NCI-H1694 (cell line): ENCODE data around the gene CERS5.
"Not testable (repeated sequence)": the region's sequence is repeated elsewhere in the genome, so short reads cannot be mapped to it uniquely, and the experiment has no call there.

Experiments used
- DNase-seq: peaks from one replicate; lab custom pipeline; 2025; lab: John Stamatoyannopoulos, UW

Gene CERS5

DNA sequence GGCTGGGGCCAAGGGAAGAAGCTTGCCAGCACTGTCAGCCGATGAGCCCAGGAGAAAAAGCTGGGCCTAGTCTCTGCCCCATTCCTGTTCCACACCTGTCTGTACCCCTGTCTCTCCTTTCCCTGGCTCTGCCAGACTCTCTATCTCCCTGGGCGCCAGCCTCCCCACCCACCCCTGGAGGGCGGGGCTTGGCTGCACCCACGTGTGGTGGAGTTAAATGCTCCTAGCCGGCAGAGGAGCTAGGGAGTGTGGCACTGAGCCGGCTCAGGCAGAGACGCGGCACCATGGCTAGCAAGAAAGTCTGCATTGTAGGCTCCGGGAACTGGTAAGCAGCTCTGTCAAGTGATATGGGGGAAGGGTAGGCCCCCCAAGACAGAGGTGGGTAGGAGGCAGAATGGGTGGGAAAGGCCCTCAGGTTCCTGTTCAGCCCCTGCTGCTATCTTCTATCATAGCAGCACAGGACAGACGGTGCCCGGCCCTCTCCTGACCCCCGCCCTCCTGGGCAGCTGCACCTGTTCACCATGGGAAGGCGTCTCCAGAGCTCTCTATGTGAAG, 63.3 kb downstream of the CERS5 start, which contains the start of gene GPD1:
TSS of gene GPD1 (plus strand) at position 242 of the 555 bp plus-strand sequence. CDS start at position 285, 43 bp downstream.
- peak; percentile 52 for DNase-seq

DNA sequence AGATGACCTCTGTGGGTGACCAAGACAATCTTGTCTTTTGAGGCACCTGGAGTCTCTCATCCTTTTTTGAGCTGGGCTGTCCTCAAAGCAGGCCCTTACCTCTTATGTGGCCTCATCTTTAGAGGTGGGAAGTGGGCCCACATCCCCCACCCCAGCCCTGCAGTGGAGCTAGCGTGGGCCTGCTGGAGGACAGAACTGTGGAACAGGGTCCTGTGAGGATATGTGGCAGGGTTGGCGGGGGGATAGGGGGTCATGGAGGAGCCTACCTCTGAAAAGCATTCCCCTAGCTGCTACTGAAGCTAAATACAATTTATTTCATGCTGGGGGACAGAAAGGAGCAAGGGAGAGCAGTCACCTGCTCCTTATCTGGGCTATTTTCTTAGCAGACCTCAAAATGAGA, 63.8 kb downstream of the CERS5 start:
- no peak for DNase-seq

DNA sequence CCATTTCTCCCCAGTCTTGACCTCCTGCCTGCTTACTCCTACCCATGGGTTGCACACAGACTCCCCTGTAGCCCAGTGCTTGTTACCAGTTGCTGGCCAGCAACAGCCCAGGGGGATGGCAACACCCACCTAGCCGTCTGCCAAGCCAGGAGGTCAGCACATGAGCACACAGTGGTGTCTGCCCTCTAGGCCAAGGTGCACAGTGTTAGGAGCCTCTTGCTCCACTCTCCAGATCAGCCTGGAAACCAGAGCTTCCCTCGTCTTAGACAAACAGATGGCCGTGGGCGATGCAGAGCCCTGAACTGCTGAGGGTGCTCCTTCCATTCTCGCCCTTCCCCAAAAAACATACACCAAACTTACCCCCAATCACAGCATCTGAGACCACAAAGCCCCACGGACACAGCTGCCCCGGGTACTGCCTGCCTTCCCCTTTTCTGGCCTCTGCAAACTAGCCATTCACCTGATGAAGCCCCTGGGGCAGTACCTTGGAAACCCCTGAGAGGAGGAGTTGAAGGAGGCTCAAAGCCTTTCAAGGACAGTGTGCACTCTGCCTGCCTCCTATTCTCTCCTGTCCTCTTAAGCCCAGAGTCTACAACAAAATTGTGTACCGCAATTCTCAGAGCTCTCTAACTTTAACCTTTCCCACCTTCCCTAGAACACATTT, 64.4 kb downstream of the CERS5 start:
- no peak for DNase-seq

DNA sequence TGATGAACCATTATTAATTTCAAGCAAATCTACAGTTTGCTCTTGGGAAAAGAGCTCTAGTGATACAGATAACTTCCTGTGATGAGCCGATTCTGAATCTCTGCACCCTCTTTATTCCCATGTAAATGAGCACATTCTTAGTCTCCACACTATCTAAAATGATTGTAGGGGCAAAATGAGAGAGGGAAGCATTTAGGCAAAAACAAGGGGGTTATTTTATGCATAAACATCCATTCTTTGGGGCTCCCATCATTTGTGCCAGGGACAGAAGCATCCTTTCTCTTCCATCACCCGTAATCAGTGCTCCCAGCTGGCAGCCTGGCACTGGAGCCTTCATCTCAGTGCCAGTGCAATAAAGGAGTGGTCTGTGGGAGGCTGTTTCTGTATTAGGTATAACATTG, 65.0 kb downstream of the CERS5 start:
- no peak for DNase-seq

DNA sequence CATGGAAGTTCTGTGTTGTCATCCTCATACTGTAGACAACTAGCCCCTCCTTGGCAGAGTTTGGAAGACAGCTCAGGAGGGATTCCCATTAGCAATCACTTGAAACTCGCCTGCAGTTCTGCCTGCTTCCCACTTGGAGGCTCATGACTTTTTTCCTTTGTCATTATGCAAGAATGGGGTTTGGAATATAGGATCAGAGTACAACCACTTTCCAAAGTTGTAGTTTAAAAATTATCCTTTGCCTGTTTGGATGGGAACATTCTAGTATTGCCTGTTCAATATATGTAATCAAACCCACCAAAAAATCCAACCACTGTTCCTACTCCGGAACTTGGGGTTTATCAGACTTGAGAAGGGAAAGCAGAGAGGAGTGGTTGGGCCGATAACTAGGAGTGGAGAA, 65.5 kb downstream of the CERS5 start:
- no peak for DNase-seq

DNA sequence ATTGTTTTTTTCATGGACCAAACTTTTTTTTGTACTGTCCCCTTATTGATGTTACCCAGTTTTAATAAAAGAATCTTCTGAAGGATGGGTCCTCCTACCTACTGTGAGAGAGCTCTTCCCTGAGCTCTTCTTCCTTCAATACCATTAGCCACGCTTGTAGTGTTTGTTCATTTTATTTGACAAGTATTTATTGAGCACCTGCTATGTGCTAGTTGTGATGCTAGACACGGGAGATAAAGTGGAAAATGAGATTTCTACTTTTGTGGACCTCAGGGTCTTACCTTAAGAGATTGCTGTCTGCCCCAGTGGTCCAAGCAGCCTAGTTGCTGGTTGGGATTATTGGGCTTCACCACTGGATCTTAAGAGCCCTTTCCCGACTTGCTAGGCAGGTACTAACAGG, 66.6 kb downstream of the CERS5 start:
- no peak for DNase-seq

DNA sequence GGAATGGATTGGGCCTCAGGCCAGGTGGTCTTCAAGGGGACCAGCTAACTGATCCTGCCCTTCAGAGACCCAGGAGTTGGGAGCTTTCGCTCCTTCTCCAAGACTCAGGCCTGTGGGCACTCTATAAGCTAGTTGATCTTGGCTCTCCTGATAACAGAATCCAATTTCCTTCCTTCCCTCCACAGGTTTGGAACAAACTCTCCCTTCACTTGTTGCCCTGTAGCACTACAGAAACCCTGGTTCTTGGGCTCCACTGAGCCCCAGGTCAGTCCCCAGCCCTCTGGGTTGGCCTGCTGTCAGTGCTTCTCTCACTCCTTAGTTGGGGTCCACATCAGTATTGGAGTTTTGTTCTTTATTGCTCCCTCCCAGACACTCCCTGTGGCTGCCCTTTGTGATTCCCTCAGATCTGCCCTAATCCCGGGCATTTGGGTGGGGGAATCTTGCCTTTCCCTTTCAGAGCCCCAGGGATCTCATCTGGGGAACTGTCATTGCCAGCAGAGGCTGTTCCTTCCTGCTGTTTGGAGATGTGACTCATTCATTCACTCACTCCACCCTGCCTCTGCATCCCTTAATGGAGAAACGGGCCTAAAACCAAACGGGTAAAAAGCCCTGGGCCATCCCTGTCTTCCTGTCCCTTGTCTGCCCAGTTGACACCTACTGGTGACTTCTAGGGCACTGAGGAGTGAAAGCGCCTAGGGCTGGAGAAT, 67.7 kb downstream of the CERS5 start:
- no peak for DNase-seq

DNA sequence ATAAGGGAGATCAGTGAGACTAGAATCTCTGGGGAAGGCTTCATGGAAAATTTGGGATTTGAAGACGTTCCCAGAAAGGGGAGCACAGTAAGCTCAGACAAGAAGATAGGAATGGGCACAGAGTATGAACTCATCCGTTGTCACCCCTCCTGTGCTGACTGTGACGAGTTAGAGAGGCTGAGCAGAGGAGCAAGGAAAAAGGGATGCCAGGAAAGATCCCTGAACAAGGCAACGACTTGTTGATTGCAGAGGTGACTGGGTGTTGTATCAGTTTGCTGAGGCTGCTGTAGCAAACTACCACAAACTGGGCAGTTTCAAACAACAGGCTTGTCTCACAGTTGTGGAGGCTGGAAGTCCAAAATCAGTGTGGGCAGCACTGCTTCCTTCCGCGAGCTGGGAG, 69.2 kb downstream of the CERS5 start:
- no peak for DNase-seq

DNA sequence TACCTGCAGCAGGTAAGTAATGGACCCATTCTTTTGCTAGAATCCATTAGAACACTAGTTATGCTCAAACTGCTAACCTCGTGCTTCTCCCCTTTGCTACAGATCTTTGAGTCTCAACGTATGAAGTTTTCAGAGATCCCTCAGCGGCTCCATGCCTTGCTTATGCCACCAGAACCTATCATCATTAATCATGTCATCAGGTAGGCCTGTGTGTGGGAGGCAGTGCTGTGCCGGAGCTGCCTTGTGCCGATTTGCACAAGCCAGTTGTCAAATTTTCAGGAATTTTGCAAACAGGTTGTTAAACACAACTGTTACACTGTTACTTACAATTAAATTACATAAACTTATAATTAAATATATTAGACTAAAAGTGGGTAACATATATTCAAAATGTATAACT, 76.8 kb downstream of the CERS5 start:
- DNase-seq: no peak

DNA sequence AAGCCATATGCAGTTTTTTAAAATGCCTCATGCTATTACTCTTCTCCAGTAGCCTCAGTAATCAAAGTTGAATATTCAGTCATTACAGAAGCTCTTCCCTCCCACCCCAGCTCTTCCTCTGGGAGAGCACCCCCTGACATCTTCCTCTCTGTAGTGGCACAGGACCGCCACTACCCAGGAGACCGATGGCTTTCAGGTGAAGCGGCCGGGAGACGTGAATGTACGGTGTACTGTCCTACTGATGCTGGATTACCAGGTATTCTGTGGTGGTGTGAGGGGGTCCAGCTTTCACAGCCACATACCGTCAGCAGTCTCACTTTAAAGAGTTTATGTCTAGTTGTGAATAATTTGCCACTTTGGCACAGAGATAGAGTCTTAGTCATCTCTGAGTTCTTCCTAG, 77.4 kb downstream of the CERS5 start:
- DNase-seq: no peak

DNA sequence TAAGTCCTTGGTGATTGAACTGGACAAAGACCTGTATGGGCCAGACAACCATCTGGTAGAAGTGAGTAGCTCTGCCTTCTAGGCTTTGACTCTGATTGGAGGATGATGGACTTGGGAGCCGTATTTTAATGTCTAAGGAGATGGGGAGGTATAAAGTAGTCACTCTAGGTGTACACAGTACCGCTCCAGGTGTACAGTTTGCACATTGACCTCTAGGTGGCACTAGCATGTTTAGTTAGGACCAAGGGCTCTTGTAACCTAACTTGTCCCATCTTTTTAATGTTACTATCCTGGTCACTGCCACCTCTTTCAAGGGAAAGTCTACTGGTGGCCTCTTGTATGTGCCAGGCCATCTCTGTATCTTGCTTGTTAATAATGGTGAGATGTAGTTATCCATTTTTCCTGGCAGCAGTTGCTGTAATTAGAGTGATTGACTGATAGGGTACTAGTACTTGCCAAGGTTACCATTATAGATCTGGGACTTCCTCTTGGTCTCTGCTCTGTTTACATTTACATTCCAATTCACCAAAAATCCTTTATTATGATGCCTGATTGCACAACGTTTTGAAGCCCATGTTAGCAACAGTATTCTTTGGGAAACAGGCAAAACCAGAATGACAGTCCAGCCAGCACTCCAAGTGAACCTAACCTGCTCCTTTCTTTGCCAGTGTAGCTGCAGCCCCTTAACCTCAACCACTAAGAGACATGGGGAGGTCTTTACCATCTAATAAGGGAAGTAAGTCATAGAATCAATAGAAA, 78.4 kb downstream of the CERS5 start:
- DNase-seq: peak; percentile 38

DNA sequence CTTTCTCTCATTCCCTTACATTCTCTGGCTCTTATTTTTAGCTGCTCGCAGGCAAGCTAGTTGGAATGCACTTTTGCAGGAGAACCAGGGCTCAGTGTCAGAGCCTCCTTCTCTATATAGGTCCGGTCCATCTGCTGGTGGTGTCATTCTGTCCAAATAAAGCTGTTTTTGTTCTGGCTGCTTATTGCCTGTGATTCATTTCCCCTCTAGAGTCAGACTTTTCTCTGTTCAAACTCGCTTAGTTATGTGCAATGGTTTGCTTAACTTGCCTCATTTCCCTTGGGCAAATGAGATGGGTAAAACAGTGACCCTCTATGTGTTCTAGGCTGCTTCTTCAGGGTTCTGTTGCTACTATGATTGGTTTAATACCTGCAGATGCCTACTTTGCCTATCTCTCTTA, 79.2 kb downstream of the CERS5 start:
- no peak for DNase-seq

DNA sequence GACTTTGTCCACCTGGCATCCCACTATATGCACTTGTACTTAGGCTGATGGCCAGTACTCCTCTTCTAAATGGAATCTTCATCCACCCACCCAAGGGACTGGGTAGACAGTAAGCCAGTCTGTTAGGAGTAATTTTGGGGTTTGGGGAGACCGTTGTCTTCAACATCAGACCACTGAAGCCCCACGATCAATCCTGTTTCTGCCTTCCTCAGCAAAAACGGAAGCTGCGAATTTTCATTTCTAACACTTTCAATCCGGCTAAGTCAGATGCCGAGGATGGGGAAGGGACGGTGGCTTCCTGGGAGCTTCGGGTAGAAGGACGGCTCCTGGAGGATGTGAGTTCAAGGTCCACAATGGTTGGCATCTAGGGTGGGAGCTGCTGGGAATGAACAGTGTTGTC, 80.0 kb downstream of the CERS5 start:
- no peak for DNase-seq

DNA sequence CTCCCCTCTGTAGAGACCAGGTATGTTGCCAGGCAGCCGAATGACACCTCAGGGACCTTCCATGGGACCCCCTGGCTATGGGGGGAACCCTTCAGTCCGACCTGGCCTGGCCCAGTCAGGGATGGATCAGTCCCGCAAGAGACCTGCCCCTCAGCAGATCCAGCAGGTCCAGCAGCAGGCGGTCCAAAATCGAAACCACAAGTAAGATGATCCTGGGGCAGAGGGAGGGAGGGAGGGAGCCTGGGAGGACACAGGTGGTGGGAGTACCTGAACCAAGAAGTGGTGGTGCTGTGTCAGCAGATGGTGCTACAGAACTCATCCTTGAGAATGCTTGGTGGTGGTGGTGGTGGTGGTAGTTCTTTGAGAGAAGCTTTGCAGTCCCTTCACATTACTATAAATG, 81.0 kb downstream of the CERS5 start:
- DNase-seq: no peak

DNA sequence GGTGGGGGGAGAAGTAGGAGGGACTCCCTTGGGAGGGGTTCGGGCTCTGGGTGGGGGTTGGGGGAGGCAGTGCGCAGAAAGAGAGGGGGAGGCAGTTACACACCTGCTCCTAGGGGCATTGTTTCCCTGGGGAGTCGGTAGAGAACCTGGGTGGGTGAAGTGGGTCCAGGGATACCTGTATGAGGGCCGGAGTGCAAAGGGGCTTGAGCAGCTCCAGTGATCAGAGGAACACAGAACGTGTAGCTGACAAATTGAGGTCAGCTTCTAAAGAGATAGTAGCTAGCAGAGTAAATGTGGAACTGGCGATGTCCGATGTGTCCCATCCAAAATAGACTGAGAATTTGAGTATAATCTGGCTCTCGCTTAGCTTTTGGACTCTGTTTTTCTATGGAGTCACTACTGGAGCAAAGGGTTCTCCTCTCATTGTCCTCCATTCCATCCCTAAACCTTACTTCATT, 81.5 kb downstream of the CERS5 start:
- DNase-seq: peak; percentile 34

DNA sequence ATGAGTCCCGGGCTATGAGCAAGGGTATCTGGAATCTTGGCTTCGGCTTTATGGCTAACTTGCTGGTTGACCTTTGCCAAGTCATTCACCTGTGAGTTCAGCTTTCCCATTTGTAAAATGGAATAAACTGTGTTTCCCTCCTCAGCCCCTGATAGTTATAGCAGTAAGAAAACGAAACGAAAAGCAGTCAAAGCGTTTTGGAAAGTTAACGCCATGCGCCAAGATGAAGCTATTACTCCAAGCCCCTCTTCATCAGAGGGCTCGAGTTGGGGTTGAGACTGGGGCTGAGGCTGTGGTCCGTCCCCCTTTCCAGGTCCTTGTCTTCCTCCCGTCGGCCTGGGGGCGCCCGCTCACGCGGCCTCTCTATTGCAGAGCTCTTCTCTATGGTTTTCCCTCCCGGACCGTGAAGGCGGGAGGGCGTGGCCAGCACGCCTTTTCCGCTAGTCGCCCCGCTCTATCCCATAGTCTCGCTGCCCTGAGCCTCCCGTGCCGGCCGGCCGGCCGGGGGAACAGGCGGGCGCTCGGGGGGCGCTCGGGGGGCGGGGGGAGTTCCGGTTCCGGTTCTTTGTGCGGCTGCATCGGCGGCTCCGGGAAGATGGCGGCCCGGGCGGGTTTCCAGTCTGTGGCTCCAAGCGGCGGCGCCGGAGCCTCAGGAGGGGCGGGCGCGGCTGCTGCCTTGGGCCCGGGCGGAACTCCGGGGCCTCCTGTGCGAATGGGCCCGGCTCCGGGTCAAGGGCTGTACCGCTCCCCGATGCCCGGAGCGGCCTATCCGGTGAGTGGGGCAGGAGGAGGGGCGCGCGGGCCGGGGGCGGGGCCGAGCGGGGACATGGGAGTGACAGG, 82.2 kb downstream of the CERS5 start, which contains the start of gene SMARCD1:
TSS of gene SMARCD1 (plus strand) at position 568 of the 840 bp plus-strand sequence. CDS start at position 596, 28 bp downstream.
- peak; percentile 87 for DNase-seq

DNA sequence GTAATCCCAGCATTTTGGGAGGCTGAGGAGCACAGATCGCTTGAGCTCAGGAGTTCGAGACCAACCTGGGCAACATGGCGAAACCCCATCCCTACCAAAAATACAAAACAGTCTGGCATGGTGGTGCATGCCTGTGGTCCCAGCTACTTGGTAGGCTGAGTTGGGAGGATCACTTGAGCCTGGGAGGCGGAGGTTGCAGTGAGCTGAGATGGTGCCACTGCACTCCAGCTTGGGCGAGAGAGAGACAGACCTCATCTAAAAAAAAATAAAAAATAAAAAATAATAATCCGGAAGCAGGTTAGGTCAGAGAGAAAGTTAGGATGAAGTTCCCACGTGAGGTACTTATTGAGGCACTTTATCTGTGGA, 82.8 kb downstream of the CERS5 start:
- not testable (repeated sequence) for DNase-seq

DNA sequence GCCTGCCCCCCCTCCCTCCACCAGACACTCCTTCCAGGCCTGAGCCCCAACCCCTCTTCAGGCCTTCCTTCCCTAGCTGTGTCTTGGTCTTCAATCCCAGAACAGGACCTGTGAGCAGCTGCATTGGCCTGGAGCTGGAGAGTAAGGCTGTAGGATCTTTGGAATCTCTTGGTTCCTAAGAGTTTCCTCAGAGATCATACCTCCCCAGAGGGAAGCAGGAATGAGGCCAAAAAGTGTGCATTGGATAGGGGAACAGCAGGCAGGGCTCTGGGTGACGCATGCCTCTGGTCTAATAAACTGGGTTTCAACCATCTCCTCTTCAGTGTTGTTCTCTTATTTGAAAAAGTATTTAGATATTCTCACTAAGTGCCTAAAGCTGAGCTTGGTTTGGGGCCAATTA, 83.9 kb downstream of the CERS5 start:
- DNase-seq: no peak

DNA sequence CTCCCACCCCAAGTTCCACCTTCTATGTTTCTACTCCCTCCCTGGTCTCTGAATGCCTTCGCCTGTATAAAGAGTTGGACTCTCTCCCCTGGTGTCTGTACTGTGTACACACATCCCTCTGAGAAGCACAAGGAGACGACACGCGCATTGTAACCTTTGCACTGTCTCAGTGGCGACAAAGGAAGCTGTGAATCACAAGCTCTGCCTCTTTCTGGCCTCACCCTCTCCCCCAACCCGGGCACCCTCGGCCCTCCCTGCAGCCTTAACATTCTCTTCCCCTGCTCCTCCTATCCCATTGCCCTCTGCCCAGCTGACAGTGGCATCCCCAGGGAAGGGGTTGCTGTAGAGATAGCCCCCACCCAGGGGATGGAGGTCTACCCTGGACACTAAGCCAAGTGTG, 84.5 kb downstream of the CERS5 start:
- no peak for DNase-seq

DNA sequence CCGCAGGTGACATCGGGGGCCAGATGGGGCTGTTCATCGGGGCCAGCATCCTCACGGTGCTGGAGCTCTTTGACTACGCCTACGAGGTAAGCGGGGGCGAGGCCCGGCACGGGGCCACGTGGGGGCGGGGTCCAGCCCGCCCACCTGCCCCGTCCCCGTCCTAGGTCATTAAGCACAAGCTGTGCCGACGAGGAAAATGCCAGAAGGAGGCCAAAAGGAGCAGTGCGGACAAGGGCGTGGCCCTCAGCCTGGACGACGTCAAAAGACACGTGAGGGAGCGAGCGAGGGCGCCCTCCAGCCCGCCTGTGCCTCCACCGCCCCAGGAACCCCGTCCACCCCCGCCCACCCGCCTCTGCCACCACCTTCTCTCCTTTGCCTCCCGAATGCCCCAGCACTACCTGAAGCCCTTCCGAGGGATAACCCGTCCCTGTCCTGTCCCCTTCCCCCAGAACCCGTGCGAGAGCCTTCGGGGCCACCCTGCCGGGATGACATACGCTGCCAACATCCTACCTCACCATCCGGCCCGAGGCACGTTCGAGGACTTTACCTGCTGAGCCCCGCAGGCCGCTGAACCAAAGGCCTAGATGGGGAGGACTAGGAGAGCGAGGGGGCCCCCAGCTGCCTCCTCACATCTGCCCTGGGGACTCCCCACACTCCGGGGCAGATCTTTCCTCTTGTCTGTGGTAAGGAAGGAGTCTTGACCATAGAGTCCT, 85.9 kb downstream of the CERS5 start:
- DNase-seq: no peak

DNA sequence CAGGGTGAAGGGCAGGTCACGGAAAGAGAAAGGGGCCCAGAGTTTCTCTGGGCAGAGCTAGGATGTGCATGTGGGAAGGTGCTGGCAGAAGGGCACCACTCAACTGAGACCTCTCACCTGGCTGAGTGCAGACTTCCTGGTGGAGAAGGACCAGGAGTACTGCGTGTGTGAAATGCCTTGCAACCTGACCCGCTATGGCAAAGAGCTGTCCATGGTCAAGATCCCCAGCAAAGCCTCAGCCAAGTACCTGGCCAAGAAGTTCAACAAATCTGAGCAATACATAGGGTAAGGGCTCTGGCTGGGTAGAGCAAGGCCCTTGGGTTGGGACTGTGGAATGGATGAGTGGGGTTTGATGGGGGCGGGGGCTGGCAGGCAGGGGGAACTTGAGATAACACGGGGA, 87.4 kb downstream of the CERS5 start:
- DNase-seq: no peak
